ENCODE results near the gene RPF1.
A peak's percentile ranks its signal among the peaks of the same experiment; 100 is the strongest.
"Not testable (repeated sequence)": the region's sequence is repeated elsewhere in the genome, so short reads cannot be mapped to it uniquely, and the experiment has no call there.

Gene RPF1

DNA sequence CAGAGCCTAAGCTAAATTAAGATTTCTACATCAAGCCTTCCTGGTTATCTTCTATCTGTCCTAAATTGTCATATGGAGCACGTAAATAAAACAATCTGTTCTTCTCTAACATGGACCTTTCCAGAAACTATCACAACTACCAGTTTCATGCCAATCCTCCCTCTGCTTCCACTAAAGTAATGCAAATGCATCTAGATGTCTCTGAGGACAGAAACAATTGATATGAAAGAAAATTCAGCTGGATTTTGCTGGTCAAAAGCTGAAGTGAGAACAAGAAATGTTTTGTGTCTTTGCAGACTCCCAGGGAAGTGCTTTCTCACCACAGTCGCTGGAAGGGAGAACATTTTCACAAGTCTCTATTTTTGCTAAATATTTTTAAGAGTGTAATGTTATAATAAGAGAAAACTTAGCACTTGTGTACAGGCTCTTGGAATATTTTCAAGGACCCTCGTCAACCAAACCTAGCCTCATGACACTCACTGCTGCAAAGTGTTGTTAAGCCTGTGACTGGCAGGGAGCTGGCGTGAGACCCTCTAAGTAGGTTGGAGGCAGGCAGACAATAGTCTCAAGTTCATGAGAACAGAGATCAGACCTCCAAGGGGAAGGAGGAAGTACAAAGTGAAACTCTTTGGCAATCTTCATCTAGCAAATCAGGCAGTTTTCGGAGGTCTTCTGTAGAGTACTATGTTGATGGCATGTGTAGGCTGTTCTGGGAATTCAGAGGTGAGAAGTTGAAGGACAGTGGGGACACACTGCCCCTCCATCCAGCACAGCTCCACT is 42.0 kb upstream of the RPF1 start:
- TF ChIP-seq, protein P1, sequence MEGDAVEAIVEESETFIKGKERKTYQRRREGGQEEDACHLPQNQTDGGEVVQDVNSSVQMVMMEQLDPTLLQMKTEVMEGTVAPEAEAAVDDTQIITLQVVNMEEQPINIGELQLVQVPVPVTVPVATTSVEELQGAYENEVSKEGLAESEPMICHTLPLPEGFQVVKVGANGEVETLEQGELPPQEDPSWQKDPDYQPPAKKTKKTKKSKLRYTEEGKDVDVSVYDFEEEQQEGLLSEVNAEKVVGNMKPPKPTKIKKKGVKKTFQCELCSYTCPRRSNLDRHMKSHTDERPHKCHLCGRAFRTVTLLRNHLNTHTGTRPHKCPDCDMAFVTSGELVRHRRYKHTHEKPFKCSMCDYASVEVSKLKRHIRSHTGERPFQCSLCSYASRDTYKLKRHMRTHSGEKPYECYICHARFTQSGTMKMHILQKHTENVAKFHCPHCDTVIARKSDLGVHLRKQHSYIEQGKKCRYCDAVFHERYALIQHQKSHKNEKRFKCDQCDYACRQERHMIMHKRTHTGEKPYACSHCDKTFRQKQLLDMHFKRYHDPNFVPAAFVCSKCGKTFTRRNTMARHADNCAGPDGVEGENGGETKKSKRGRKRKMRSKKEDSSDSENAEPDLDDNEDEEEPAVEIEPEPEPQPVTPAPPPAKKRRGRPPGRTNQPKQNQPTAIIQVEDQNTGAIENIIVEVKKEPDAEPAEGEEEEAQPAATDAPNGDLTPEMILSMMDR (IDR thresholded peaks at IDR 0.05; ENCODE audit: control insufficient read depth, insufficient read depth, low read depth, low read length, missing control alignments): no peak
- no peak overlapping the region for H3K4me3 ChIP-seq (ENCODE audit: control insufficient read depth, low read depth, low read length)
- no peak for DNase-seq (ENCODE audit: low read depth)

DNA sequence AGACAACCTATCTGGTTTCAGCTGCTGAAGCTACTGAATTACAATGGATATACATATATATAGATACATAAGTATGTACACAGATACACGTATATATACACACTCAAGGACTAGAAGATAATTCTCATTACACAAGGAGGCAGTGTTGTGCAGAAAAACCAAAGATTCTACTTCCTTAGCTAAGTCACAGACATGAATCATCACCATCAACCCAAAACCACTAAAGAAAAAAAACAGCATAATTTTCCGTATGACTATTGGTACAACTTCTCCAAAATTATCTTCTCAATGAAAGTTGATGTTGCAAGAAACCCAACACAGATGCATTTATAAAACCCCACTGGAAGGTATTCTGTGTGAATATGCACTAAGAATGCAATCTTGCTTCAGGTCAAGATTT is 36.8 kb upstream of the RPF1 start:
- peak; percentile 90 for DNase-seq (ENCODE audit: low read depth)
- TF ChIP-seq, protein P1 (IDR thresholded peaks at IDR 0.05; ENCODE audit: control insufficient read depth, insufficient read depth, low read depth, low read length, missing control alignments): peak; percentile 53
- H3K4me3 ChIP-seq (ENCODE audit: control insufficient read depth, low read depth, low read length): no peak overlapping the region

DNA sequence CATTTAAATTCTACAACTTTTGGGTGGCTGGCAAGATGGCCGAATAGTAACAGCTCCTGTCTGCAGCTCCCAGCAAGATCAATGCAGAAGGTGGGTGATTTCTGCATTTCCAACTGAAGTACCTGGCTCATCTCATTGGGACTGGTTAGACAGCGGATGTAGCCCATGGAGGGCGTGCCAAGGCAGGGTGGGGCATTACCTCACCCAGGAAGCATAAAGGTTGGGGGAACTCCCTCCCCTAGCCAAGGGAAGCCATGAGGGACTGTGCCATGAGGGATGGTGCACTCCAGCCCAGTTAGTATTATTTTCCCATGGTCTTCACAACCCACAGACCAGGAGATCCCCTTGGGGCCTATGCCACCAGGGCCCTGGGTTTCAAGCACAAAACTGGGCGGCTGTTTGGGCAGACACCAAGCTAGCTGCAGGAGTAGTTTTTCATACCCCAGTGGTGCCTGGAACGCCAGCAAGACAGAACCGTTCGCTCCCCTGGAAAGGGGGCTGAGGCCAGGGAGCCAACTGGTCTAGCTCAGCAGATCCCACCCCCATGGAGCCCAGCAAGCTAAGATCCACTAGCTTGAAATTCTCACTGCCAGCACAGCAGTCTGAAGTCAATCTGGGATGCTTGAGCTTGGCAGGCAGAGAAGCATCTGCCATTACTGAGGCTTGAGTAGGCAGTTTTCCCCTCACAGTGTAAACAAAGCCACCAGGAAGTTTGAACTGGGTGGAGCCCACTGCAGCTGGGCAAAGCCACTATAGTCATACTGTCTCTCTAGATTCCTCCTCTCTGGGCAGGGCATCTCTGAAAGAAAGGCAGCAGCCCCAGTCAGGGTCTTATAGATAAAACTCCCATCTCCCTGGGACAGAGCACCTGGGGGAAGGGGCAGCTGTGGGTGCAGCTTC is 36.1 kb upstream of the RPF1 start:
- DNase-seq (ENCODE audit: low read depth); H3K4me3 ChIP-seq (ENCODE audit: control insufficient read depth, low read depth, low read length): not testable (repeated sequence)

DNA sequence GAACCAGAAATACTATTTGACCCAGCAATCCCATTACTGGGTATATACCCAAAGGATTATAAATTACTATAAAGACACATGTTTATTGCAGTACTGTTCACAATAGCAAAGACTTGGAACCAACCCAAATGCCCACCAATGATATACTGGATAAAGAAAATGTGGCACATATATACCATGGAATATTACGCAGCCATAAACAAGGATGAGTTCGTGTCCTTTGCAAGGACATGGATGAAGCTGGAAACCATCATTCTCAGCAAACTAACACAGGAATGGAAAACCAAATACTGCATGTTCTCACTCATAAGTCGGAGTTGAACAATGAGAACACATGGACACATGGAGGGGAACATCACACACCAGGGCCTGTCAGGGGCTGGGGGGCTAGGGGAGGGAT is 30.4 kb upstream of the RPF1 start:
- not testable (repeated sequence) for H3K4me3 ChIP-seq (ENCODE audit: control insufficient read depth, low read depth, low read length); DNase-seq (ENCODE audit: low read depth)

DNA sequence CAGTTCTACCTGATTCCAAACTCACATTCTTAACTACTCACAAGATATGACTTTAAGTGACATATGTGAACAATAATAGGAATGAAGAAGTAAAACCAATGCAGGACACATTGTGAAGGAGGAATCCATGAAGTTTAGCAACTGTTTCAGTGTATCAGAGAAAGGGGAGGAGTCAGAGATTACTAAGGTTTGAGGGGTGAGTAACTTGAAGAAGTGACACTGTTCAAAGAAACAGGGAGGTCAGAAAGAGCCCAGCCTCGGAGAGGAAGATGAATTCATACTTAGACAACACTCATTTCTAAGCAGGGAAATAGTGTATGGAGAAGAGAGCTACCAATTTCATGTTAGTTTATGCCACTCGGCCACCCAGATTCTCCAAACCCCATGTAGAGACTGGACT is 28.2 kb upstream of the RPF1 start:
- TF ChIP-seq, protein P1 (IDR thresholded peaks at IDR 0.05; ENCODE audit: control insufficient read depth, insufficient read depth, low read depth, low read length, missing control alignments): no peak
- DNase-seq (ENCODE audit: low read depth): no peak
- H3K4me3 ChIP-seq (ENCODE audit: control insufficient read depth, low read depth, low read length): no peak overlapping the region

DNA sequence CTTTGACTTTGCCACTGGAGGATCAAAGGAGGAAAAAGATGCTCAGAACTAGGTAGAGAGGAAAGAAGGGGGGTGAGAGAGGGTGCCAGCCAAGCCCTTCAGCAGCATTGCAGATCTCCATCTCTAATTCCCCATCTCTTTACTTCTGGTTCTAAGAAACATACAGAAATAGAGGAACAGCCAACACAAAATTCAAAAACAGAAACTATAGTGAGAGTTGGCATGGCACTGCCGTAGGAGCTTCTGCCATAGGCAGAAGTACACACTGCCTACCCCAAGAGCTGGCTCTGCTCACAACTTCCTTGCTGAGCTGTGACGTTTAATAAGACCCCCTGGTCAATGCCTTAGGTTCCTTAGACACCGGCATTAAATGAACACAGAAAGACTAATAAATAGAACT is 26.6 kb upstream of the RPF1 start:
- no peak overlapping the region for H3K4me3 ChIP-seq (ENCODE audit: control insufficient read depth, low read depth, low read length)
- TF ChIP-seq, protein P1 (IDR thresholded peaks at IDR 0.05; ENCODE audit: control insufficient read depth, insufficient read depth, low read depth, low read length, missing control alignments): no peak
- DNase-seq (ENCODE audit: low read depth): no peak

DNA sequence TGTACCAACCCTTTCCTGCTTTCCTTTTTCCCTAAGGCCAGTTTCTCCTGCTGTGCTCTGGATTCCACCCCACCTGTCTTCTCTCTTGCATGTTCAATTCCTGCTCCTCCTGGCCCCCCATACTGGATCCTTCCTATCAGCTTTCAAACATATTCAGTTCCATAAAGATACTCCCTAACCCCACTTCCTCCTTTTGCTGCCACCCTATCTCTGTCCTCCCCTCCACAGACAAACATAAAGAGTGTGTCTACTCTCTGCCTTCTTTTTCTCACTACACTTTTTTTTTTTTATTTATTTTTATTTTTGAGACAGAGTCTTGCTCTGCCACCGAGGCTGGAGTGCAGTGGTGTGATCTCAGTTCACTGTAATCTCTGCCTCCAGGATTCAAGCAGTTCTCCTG is 16.9 kb upstream of the RPF1 start:
- H3K4me3 ChIP-seq (ENCODE audit: control insufficient read depth, low read depth, low read length): no peak overlapping the region
- no peak for DNase-seq (ENCODE audit: low read depth)
- TF ChIP-seq, protein P1 (IDR thresholded peaks at IDR 0.05; ENCODE audit: control insufficient read depth, insufficient read depth, low read depth, low read length, missing control alignments): no peak
